Cardiac muscle cell (in vitro differentiated cells and primary cell): ENCODE measurements around the gene TMEM98. TPM values are rescaled to one million over a fixed set of nuclear protein-coding genes. Genes with fewer than 3 reads are reported as not detected.

ENCODE experiments used
- DNase-seq, 2 donors: peaks; one replicate each; pipeline versions ENCODE4 v3.0.0 to v3.0.0-alpha.2; 2010 to 2017; ENCODE audit warnings: low read depth in 1 of 2, low spot score in 1 of 2
- H3K27ac ChIP-seq: fragments of 200-600 bp; sonication (generic); 2 replicates; pipeline ENCODE4 v1.5.1; 2016
- H3K27me3 ChIP-seq: fragments of 200-600 bp; sonication (generic); 2 replicates; pipeline ENCODE4 v1.6.0; 2016; ENCODE audit warnings: control low read depth
- H3K36me3 ChIP-seq: fragments of 200-600 bp; sonication (generic); 2 replicates; pipeline ENCODE4 v1.5.1; 2016; ENCODE audit warnings: control low read depth
- H3K4me1 ChIP-seq: fragments of 200-600 bp; sonication (generic); 2 replicates; pipeline ENCODE4 v1.8.1; 2017; ENCODE audit warnings: low read depth, mild to moderate bottlenecking, mixed run types
- H3K4me3 ChIP-seq: fragments of 200-600 bp; sonication (generic); 2 replicates; pipeline ENCODE4 v1.5.1; 2016; ENCODE audit warnings: mild to moderate bottlenecking
- H3K9me3 ChIP-seq: fragments of 200-600 bp; sonication (generic); 2 replicates; pipeline ENCODE4 v1.5.1; 2017; ENCODE audit warnings: low read depth, mild to moderate bottlenecking, control low read depth
- CTCF ChIP-seq: IDR thresholded peaks from 2 replicates; pipeline ENCODE4 v1.5.1; 2012; ENCODE audit warnings: low read depth, mild to moderate bottlenecking, low read length
- polyA plus RNA-seq: library from polyadenylated mRNA; unstranded; fragments of >200 nt; fragmentation: Nextera tagmentation; extraction: Ambion mirVana; gene quantifications from 2 replicates; pipeline ENCODE4 v1.2.1, GENCODE V29; 2016
- total RNA-seq: library from RNA; depleted of rRNA; stranded (reverse); fragments of >200 nt; gene quantifications from 2 replicates; pipeline ENCODE4 v1.2.3, GENCODE V29; 2016

Gene TMEM98
- total RNA-seq (166 and 230 TPM in 2 replicates), polyA plus RNA-seq (216 and 217 TPM in 2 replicates)

- Histone ChIP-seq H3K4me3 (peak within 1 kb of the TSS; percentile 97), H3K36me3 (peaks cover 10% of the 10 kb centered on the region), H3K4me1 (peaks cover 10% of the 10 kb centered on the region), H3K9me3 (no peaks in the 10 kb centered on the region), H3K27me3 (no peaks in the 10 kb centered on the region), H3K27ac (peak within 1 kb of the TSS; percentile 91)
- TF ChIP-seq CTCF = no peak
- peak; percentile 39 to 75 for DNase-seq
Measured at GRCh38 chr17:32927724-32928585, at the start of gene TMEM98. TMEM98 (plus strand) TSS chr17:32928153; CDS start chr17:32931529, 3,376 bp downstream.

- Histone ChIP-seq H3K4me3 (no peak overlapping the region), H3K4me1 (peaks cover 6% of the 10 kb centered on the region), H3K9me3 (no peaks in the 10 kb centered on the region), H3K36me3 (no peaks in the 10 kb centered on the region), H3K27ac (no peak overlapping the region), H3K27me3 (no peaks in the 10 kb centered on the region)
- peak in 1 of 2 donors; percentile 53 for DNase-seq
- no peak for TF ChIP-seq CTCF
Measured at GRCh38 chr17:32878211-32878610, 49.7 kb upstream of the TMEM98 start.

GRCh38 chr17:32879134-32879533 lies 48.8 kb upstream of the TMEM98 start:
- no peaks in the 10 kb centered on the region for H3K36me3 ChIP-seq
- no peak for TF ChIP-seq CTCF
- no peaks in the 10 kb centered on the region for H3K27me3 ChIP-seq
- H3K4me1 ChIP-seq = peaks cover 6% of the 10 kb centered on the region
- H3K27ac ChIP-seq = no peak overlapping the region
- H3K4me3 ChIP-seq = no peak overlapping the region
- DNase-seq = no peak
- H3K9me3 ChIP-seq = no peaks in the 10 kb centered on the region

- no peaks in the 10 kb centered on the region for H3K4me1 ChIP-seq
- H3K27ac ChIP-seq = no peak overlapping the region
- H3K4me3 ChIP-seq = no peak overlapping the region
- H3K9me3 ChIP-seq = no peaks in the 10 kb centered on the region
- DNase-seq = no peak
- H3K36me3 ChIP-seq = no peaks in the 10 kb centered on the region
- no peaks in the 10 kb centered on the region for H3K27me3 ChIP-seq
- no peak for TF ChIP-seq CTCF
Measured at GRCh38 chr17:32880671-32881453, 47.1 kb upstream of the TMEM98 start.

GRCh38 chr17:32882029-32882428 lies 45.9 kb upstream of the TMEM98 start:
- Histone ChIP-seq H3K27me3 (no peaks in the 10 kb centered on the region), H3K4me1 (no peaks in the 10 kb centered on the region), H3K9me3 (no peaks in the 10 kb centered on the region), H3K27ac (no peak overlapping the region), H3K4me3 (no peak overlapping the region), H3K36me3 (no peaks in the 10 kb centered on the region)
- no peak for DNase-seq
- no peak for TF ChIP-seq CTCF
